Measurements from ENCODE around the gene SLC44A2.
"Not testable (repeated sequence)": the region's sequence is repeated elsewhere in the genome, so short reads cannot be mapped to it uniquely, and the experiment has no call there.

Gene SLC44A2

GRCh38 chr19:10660346-10660745 is 35.0 kb downstream of the SLC44A2 start:
- DNase-seq (ENCODE audit: low read depth): no peak
- H3K4me3 ChIP-seq (ENCODE audit: low read length): no peak overlapping the region
- no peak for TF ChIP-seq CTCF (conservative IDR thresholded peaks at IDR 0.05; ENCODE audit: low read depth, low read length)

GRCh38 chr19:10661946-10662345 is 36.6 kb downstream of the SLC44A2 start:
- no peak overlapping the region for H3K4me3 ChIP-seq (ENCODE audit: low read length)
- no peak for TF ChIP-seq CTCF (conservative IDR thresholded peaks at IDR 0.05; ENCODE audit: low read depth, low read length)
- no peak for DNase-seq (ENCODE audit: low read depth)

- no peak for DNase-seq (ENCODE audit: low read depth)
- TF ChIP-seq CTCF (conservative IDR thresholded peaks at IDR 0.05; ENCODE audit: low read depth, low read length): no peak
- no peak overlapping the region for H3K4me3 ChIP-seq (ENCODE audit: low read length)
Measured at GRCh38 chr19:10662384-10663251, 37.3 kb downstream of the SLC44A2 start.

- not testable (repeated sequence) for DNase-seq (ENCODE audit: low read depth); H3K4me3 ChIP-seq (ENCODE audit: low read length)
Measured at GRCh38 chr19:10663252-10663563, 37.9 kb downstream of the SLC44A2 start.

GRCh38 chr19:10667867-10668266 is 42.5 kb downstream of the SLC44A2 start:
- TF ChIP-seq CTCF (conservative IDR thresholded peaks at IDR 0.05; ENCODE audit: low read depth, low read length): no peak
- DNase-seq (ENCODE audit: low read depth): no peak

GRCh38 chr19:10669246-10669645 is 43.9 kb downstream of the SLC44A2 start:
- TF ChIP-seq CTCF (conservative IDR thresholded peaks at IDR 0.05; ENCODE audit: low read depth, low read length): no peak
- H3K4me3 ChIP-seq (ENCODE audit: low read length): no peak overlapping the region
- no peak for DNase-seq (ENCODE audit: low read depth)

More at GRCh38 chr19:10667867-10668266, 42.5 kb downstream of the SLC44A2 start:
- H3K4me3 ChIP-seq (ENCODE audit: low read length): no peak overlapping the region

- no peak overlapping the region for H3K4me3 ChIP-seq (ENCODE audit: low read length)
- no peak for DNase-seq (ENCODE audit: low read depth)
- no peak for TF ChIP-seq CTCF (conservative IDR thresholded peaks at IDR 0.05; ENCODE audit: low read depth, low read length)
Measured at GRCh38 chr19:10670182-10670581, 44.8 kb downstream of the SLC44A2 start.
